Suprapubic skin (tissue), 4 donors: ENCODE results near the gene ABHD1. TPM values are rescaled to one million over a fixed set of nuclear protein-coding genes. Genes with fewer than 3 reads are reported as not detected.

Source experiments
- DNase-seq, 2 donors: peaks; one replicate each; pipeline ENCODE4 v3.0.0-alpha.2; 2019; ENCODE audit warnings: low spot score in 2 of 2
- H3K27ac ChIP-seq: fragments of 200-600 bp; sonication (generic); one replicate; pipeline ENCODE4 v1.5.1; 2019
- H3K27me3 ChIP-seq: fragments of 200-600 bp; sonication (generic); one replicate; pipeline ENCODE4 v1.5.1; 2019
- H3K36me3 ChIP-seq: fragments of 200-600 bp; sonication (generic); one replicate; pipeline ENCODE4 v1.5.1; 2019
- H3K4me1 ChIP-seq: fragments of 200-600 bp; sonication (generic); one replicate; pipeline ENCODE4 v1.5.1; 2019
- H3K4me3 ChIP-seq: fragments of 200-600 bp; sonication (generic); one replicate; pipeline ENCODE4 v1.5.1; 2019; ENCODE audit warnings: mild to moderate bottlenecking
- H3K9me3 ChIP-seq: fragments of 200-600 bp; sonication (generic); one replicate; pipeline ENCODE4 v1.5.1; 2019
- CTCF ChIP-seq, 2 donors: fragments of 200-600 bp in 1 of 2; fragments of 450-650 bp in 1 of 2; sonication (generic) in 1 of 2; IDR thresholded peaks; one replicate each; pipeline ENCODE4 v1.5.1; 2016 to 2019; ENCODE audit warnings: antibody characterized with exemption in 2 of 2, mild to moderate bottlenecking in 1 of 2, moderate library complexity in 1 of 2
- EP300 ChIP-seq: sonication (generic); formaldehyde crosslinking; IDR thresholded peaks from one replicate; pipeline ENCODE4 v1.6.1; 2017; ENCODE audit warnings: antibody characterized with exemption
- POLR2A ChIP-seq, 2 donors: fragments of 450-650 bp; IDR thresholded peaks; one replicate each; pipeline ENCODE4 v1.6.1; 2017; ENCODE audit warnings: antibody characterized with exemption in 2 of 2, mild to moderate bottlenecking in 2 of 2, moderate library complexity in 2 of 2
- POLR2AphosphoS5 ChIP-seq, 3 donors: sonication (generic); formaldehyde crosslinking; IDR thresholded peaks; one replicate each; pipeline ENCODE4 v1.6.1; 2017; ENCODE audit warnings: antibody characterized with exemption in 3 of 3
- WGBS: methylation state at CpG from one replicate; pipeline ENCODE4 v1.1.5; 2018; 5-methylcytosine and 5-hydroxymethylcytosine counted together
- total RNA-seq, 4 donors: library from RNA; depleted of rRNA; stranded (reverse); fragments of >200 nt; gene quantifications; one replicate each; pipeline ENCODE4 v1.1.0, GENCODE V29; 2016

Gene ABHD1
- total RNA-seq, 4 donors from 2014 or later = not detected

GRCh38 chr2:27092696-27093429 lies 30.8 kb upstream of the ABHD1 start:
- H3K27me3 ChIP-seq = no peaks in the 10 kb centered on the region
- H3K4me1 ChIP-seq = peaks cover 10% of the 10 kb centered on the region
- DNase-seq = no peak
- no peaks in the 10 kb centered on the region for H3K36me3 ChIP-seq
- H3K4me3 ChIP-seq = no peak overlapping the region
- TF ChIP-seq POLR2A (IDR thresholded peaks at IDR 0.05) (no peak), EP300 (no peak), CTCF (IDR thresholded peaks at IDR 0.05) (no peak), POLR2AphosphoS5 (IDR thresholded peaks at IDR 0.05) (no peak)
- no peak overlapping the region for H3K27ac ChIP-seq
- no peaks in the 10 kb centered on the region for H3K9me3 ChIP-seq
- 77% methylated on average over 9 of the region's 10 CpGs for WGBS

GRCh38 chr2:27093430-27094352 lies 29.9 kb upstream of the ABHD1 start:
- DNase-seq = no peak
- no peak for TF ChIP-seq POLR2A (IDR thresholded peaks at IDR 0.05)
- no peak for TF ChIP-seq EP300
- TF ChIP-seq POLR2AphosphoS5 (IDR thresholded peaks at IDR 0.05) = no peak
- TF ChIP-seq CTCF (IDR thresholded peaks at IDR 0.05) = no peak
- Histone ChIP-seq H3K4me1 (peaks cover 10% of the 10 kb centered on the region), H3K36me3 (no peaks in the 10 kb centered on the region), H3K27me3 (no peaks in the 10 kb centered on the region), H3K9me3 (no peaks in the 10 kb centered on the region), H3K4me3 (no peak overlapping the region), H3K27ac (no peak overlapping the region)
- 85% methylated on average over 5 of the region's 6 CpGs for WGBS

GRCh38 chr2:27094353-27094984 lies 29.1 kb upstream of the ABHD1 start:
- WGBS = 93% methylated on average over 24 of the region's 24 CpGs
- H3K4me1 ChIP-seq = peaks cover 10% of the 10 kb centered on the region
- no peaks in the 10 kb centered on the region for H3K36me3 ChIP-seq
- no peak overlapping the region for H3K27ac ChIP-seq
- DNase-seq = no peak
- no peak overlapping the region for H3K4me3 ChIP-seq
- TF ChIP-seq CTCF (IDR thresholded peaks at IDR 0.05) = no peak
- TF ChIP-seq POLR2AphosphoS5 (IDR thresholded peaks at IDR 0.05) = no peak
- TF ChIP-seq EP300 = no peak
- TF ChIP-seq POLR2A (IDR thresholded peaks at IDR 0.05) = no peak
- H3K9me3 ChIP-seq = no peaks in the 10 kb centered on the region
- no peaks in the 10 kb centered on the region for H3K27me3 ChIP-seq

- TF ChIP-seq POLR2AphosphoS5 (IDR thresholded peaks at IDR 0.05) = no peak
- TF ChIP-seq CTCF (IDR thresholded peaks at IDR 0.05) = no peak
- TF ChIP-seq EP300 = no peak
- TF ChIP-seq POLR2A (IDR thresholded peaks at IDR 0.05) = no peak
- WGBS = no CpG with 5 or more reads among the region's 2 CpGs
Measured at GRCh38 chr2:27095427-27095744, 28.2 kb upstream of the ABHD1 start.

More at GRCh38 chr2:27095427-27095744, 28.2 kb upstream of the ABHD1 start:
- no peak for DNase-seq
- no peaks in the 10 kb centered on the region for H3K36me3 ChIP-seq
- H3K27me3 ChIP-seq = no peaks in the 10 kb centered on the region
- no peak overlapping the region for H3K4me3 ChIP-seq
- H3K27ac ChIP-seq = no peak overlapping the region
- peaks cover 10% of the 10 kb centered on the region for H3K4me1 ChIP-seq
- no peaks in the 10 kb centered on the region for H3K9me3 ChIP-seq
